ENCODE measurements around the gene PARD3. TPM values are rescaled to one million over a fixed set of nuclear protein-coding genes. Genes with fewer than 3 reads are reported as not detected.

The PARD3 gene
- total RNA-seq, 1 experiment from 2014 or later, result 51.8 TPM

GRCh38 chr10:34299105-34299611 is 515.9 kb downstream of the PARD3 start:
- POLR2A ChIA-PET, result no interaction called here
- no peak overlapping the region for H3K27ac Mint-ChIP-seq

More at GRCh38 chr10:34299105-34299611, 515.9 kb downstream of the PARD3 start:
- DNase-seq (ENCODE audit: low spot score) (no peak), ATAC-seq (no peak)
- TF ChIP-seq ZMAT4 (CRISPR knock-in tag; IDR thresholded peaks at IDR 0.05), result no peak
- TF ChIP-seq NR2C2 (CRISPR knock-in tag; IDR thresholded peaks at IDR 0.05), result no peak
- TF ChIP-seq JAZF1 (CRISPR knock-in tag; IDR thresholded peaks at IDR 0.05), result no peak
- no peak for TF ChIP-seq FOXP1 (CRISPR knock-in tag; IDR thresholded peaks at IDR 0.05; ENCODE audit: borderline replicate concordance)
- no peak for TF ChIP-seq SP1 (CRISPR knock-in tag; conservative IDR thresholded peaks at IDR 0.05)
- no peak for TF ChIP-seq E2F4 (CRISPR knock-in tag; IDR thresholded peaks at IDR 0.05; ENCODE audit: borderline replicate concordance, low read depth)
- no peak for TF ChIP-seq ZNF263 (CRISPR knock-in tag; IDR thresholded peaks at IDR 0.05; ENCODE audit: low read depth)
- no peak for TF ChIP-seq ERG (CRISPR knock-in tag; IDR thresholded peaks at IDR 0.05)
- TF ChIP-seq AFF4 (CRISPR knock-in tag; IDR thresholded peaks at IDR 0.05; ENCODE audit: borderline replicate concordance), result no peak
- no peak for TF ChIP-seq AR (CRISPR knock-in tag; IDR thresholded peaks at IDR 0.05)
- TF ChIP-seq MAX (CRISPR knock-in tag; IDR thresholded peaks at IDR 0.05), result no peak
- no peak for TF ChIP-seq ZBTB21 (CRISPR knock-in tag; IDR thresholded peaks at IDR 0.05; ENCODE audit: borderline replicate concordance)
- no peak for TF ChIP-seq GRHL2 (CRISPR knock-in tag; IDR thresholded peaks at IDR 0.05; ENCODE audit: insufficient replicate concordance, severe bottlenecking)
- TF ChIP-seq GABPB1 (CRISPR knock-in tag; IDR thresholded peaks at IDR 0.05), result no peak
- no peak for TF ChIP-seq RORB (CRISPR knock-in tag; IDR thresholded peaks at IDR 0.05)
- Mint-ChIP-seq H3K4me3 (no peak overlapping the region), H3K36me3 (no peaks in the 10 kb centered on the region), H3K27me3 (ENCODE audit: low read depth) (no peaks in the 10 kb centered on the region), H3K4me1 (peaks cover 34% of the 10 kb centered on the region), H3K9me3 (no peaks in the 10 kb centered on the region)
- CTCF ChIA-PET, result no interaction called here
